GM19240 (cell line): Measurements from ENCODE around the gene KCNIP4.

Experiments
- DNase-seq: peaks from one replicate; pipeline ENCODE4 v3.0.0; 2011; ENCODE audit warnings: low spot score; ENCODE audit not compliant: insufficient read length

KCNIP4 gene

DNA sequence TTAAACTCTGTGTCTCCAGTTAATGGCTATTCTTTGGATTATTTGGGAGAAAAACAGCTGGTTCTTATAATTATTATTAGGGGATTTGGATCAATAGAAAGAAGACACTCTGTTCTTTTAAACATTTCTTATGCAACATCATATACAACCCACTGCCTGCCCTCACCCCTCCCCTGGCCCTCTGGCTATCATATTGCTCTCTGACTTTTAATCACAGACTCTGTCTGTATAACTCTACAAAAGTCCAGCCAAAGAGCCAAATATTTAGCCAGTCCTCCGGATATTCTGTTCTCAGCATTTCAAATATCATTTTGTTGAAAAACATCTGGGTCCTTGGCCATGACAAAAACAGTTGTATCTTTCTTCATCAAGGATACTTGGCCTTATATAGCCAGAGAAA lies 1267.3 kb downstream of the KCNIP4 start:
- DNase-seq, result no peak

DNA sequence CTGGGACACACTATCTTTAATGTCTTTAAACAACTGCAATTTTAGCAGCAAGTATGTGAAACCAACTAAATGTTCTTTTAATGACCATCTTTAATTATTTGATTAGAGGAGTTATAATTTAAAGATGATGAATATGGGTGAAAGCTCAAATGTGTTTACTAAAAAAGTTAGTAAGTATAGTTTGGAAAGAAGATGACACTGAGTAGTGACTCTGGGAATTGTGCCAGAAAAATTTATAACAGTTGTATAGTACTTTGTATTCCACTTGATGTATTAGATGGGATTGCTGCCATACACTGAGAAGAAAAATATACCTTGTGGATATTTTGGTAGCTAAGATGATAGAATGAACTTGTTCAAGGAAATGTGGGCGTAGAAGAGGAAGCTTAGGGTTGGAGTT lies 1267.8 kb downstream of the KCNIP4 start:
- DNase-seq, result no peak

DNA sequence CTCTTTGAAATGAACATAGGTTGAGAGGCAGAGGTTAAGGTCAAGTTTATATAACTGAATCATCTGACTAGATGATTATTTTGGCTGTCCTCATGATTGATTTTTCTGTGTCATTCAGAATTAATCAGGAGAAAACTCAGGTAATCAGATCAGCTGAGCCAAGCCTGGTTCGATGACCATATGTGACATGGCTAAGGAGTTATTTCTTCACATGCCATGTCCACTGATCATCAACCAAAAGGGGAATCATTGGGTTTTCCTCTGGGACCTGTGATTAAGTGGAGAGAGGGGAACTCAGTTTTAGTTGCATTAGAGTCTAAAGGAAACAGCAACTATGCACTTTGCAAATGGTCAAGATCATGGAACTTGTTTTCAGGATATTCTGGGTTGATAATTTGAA lies 1268.6 kb downstream of the KCNIP4 start:
- no peak for DNase-seq
